Cardiac muscle cell (in vitro differentiated cells and primary cell): Measurements from ENCODE around the gene CEP72. TPM values are rescaled to one million over a fixed set of nuclear protein-coding genes. Genes with fewer than 3 reads are reported as not detected.

Experiments
- DNase-seq, 2 donors: peaks; one replicate each; pipeline versions ENCODE4 v3.0.0 to v3.0.0-alpha.2; 2010 to 2017; ENCODE audit warnings: low read depth in 1 of 2, low spot score in 1 of 2
- H3K27ac ChIP-seq: fragments of 200-600 bp; sonication (generic); 2 replicates; pipeline ENCODE4 v1.5.1; 2016
- H3K27me3 ChIP-seq: fragments of 200-600 bp; sonication (generic); 2 replicates; pipeline ENCODE4 v1.6.0; 2016; ENCODE audit warnings: control low read depth
- H3K36me3 ChIP-seq: fragments of 200-600 bp; sonication (generic); 2 replicates; pipeline ENCODE4 v1.5.1; 2016; ENCODE audit warnings: control low read depth
- H3K4me1 ChIP-seq: fragments of 200-600 bp; sonication (generic); 2 replicates; pipeline ENCODE4 v1.8.1; 2017; ENCODE audit warnings: low read depth, mild to moderate bottlenecking, mixed run types
- H3K4me3 ChIP-seq: fragments of 200-600 bp; sonication (generic); 2 replicates; pipeline ENCODE4 v1.5.1; 2016; ENCODE audit warnings: mild to moderate bottlenecking
- H3K9me3 ChIP-seq: fragments of 200-600 bp; sonication (generic); 2 replicates; pipeline ENCODE4 v1.5.1; 2017; ENCODE audit warnings: low read depth, mild to moderate bottlenecking, control low read depth
- CTCF ChIP-seq: IDR thresholded peaks from 2 replicates; pipeline ENCODE4 v1.5.1; 2012; ENCODE audit warnings: low read depth, mild to moderate bottlenecking, low read length
- polyA plus RNA-seq: library from polyadenylated mRNA; unstranded; fragments of >200 nt; fragmentation: Nextera tagmentation; extraction: Ambion mirVana; gene quantifications from 2 replicates; pipeline ENCODE4 v1.2.1, GENCODE V29; 2016
- total RNA-seq: library from RNA; depleted of rRNA; stranded (reverse); fragments of >200 nt; gene quantifications from 2 replicates; pipeline ENCODE4 v1.2.3, GENCODE V29; 2016

CEP72 gene
- total and polyA plus RNA-seq, 2 experiments from 2014 or later = 6.6 to 8.5 TPM

- Histone ChIP-seq H3K36me3 (no peaks in the 10 kb centered on the region), H3K27ac (no peak overlapping the region), H3K27me3 (no peaks in the 10 kb centered on the region), H3K4me1 (no peaks in the 10 kb centered on the region), H3K4me3 (peak overlapping the region; percentile 90), H3K9me3 (no peaks in the 10 kb centered on the region)
- DNase-seq = peak; percentile 6 to 20
- no peak for TF ChIP-seq CTCF
These were observed 621 bp downstream of the CEP72 start for GRCh38 chr5:612498-613424.

DNA sequence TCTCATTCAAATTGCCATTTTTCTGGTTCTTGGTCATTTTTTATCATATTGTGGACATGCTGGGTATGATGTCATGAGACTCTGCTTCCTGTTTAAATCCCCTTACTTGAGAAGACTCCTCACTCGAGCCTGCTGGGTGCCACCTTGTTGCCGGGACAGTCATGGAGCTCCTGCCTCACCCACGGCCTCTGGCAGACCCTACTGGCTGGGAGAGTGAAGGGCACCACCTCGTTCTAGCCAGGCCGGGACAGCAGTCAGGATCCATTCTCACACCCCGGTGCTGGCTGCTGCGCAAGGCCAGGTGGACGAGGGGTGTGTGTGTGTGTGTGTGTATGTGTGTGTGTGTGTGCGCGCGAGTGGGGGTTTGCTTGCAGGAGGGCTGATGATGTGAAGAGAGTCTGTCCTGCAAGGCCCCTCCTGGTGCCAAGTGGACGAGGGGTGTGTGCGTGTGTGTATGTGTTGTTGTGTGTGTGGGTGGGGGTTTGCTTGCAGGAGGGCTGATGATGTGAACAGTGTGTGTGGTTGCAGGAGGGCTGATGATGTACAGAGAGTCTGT lies 4.4 kb downstream of the CEP72 start:
- DNase-seq = peak in 1 of 2 donors; percentile 9
- Histone ChIP-seq H3K9me3 (no peaks in the 10 kb centered on the region), H3K4me3 (no peak overlapping the region), H3K27ac (no peak overlapping the region), H3K36me3 (peaks cover 6% of the 10 kb centered on the region), H3K4me1 (no peaks in the 10 kb centered on the region), H3K27me3 (no peaks in the 10 kb centered on the region)
- TF ChIP-seq CTCF = no peak

- no peak for TF ChIP-seq CTCF
- no peak for DNase-seq
- Histone ChIP-seq H3K36me3 (peaks cover 6% of the 10 kb centered on the region), H3K4me1 (no peaks in the 10 kb centered on the region), H3K27ac (no peak overlapping the region), H3K4me3 (no peak overlapping the region), H3K27me3 (no peaks in the 10 kb centered on the region), H3K9me3 (no peaks in the 10 kb centered on the region)
These were observed 5.8 kb downstream of the CEP72 start for GRCh38 chr5:617896-618295.

- Histone ChIP-seq H3K4me3 (no peak overlapping the region), H3K4me1 (no peaks in the 10 kb centered on the region), H3K27ac (no peak overlapping the region), H3K27me3 (no peaks in the 10 kb centered on the region), H3K36me3 (peaks cover 6% of the 10 kb centered on the region), H3K9me3 (no peaks in the 10 kb centered on the region)
- no peak for DNase-seq
- TF ChIP-seq CTCF = no peak
These were observed 6.3 kb downstream of the CEP72 start for GRCh38 chr5:618450-618849.

- no peak for TF ChIP-seq CTCF
- no peak for DNase-seq
- no peaks in the 10 kb centered on the region for H3K9me3 ChIP-seq
- no peaks in the 10 kb centered on the region for H3K4me1 ChIP-seq
- H3K4me3 ChIP-seq = no peak overlapping the region
- H3K36me3 ChIP-seq = peaks cover 6% of the 10 kb centered on the region
- no peaks in the 10 kb centered on the region for H3K27me3 ChIP-seq
- no peak overlapping the region for H3K27ac ChIP-seq
These were observed 7.3 kb downstream of the CEP72 start for GRCh38 chr5:619444-619843.
